Neural progenitor cell (in vitro differentiated cells): ENCODE results near the gene ERN1. TPM values are rescaled to one million over a fixed set of nuclear protein-coding genes. Genes with fewer than 3 reads are reported as not detected.
"Not testable (repeated sequence)": the region's sequence is repeated elsewhere in the genome, so short reads cannot be mapped to it uniquely, and the experiment has no call there.

ENCODE experiments used
- DNase-seq: peaks from one replicate; pipeline ENCODE4 v3.0.0-alpha.2; 2016; ENCODE audit warnings: low spot score
- H2AFZ ChIP-seq: fragments of 200-600 bp; sonication (generic); replicated peaks from 2 replicates; pipeline ENCODE4 v1.6.1; 2016; ENCODE audit warnings: antibody characterized with exemption
- H3F3A ChIP-seq: fragments of 200-600 bp; sonication (generic); 2 replicates; pipeline ENCODE4 v1.6.1; 2016; ENCODE audit warnings: antibody characterized with exemption, low read depth
- H3K27ac ChIP-seq: fragments of 200-600 bp; sonication (generic); 2 replicates; pipeline ENCODE4 v1.5.1; 2016; ENCODE audit warnings: mild to moderate bottlenecking
- H3K27me3 ChIP-seq: fragments of 200-600 bp; sonication (generic); 2 replicates; pipeline ENCODE4 v1.6.1; 2016; ENCODE audit warnings: mild to moderate bottlenecking, moderate library complexity
- H3K36me3 ChIP-seq: fragments of 200-600 bp; sonication (generic); 2 replicates; pipeline ENCODE4 v1.5.1; 2016
- H3K4me1 ChIP-seq: fragments of 200-600 bp; sonication (generic); 2 replicates; pipeline ENCODE4 v1.6.1; 2016; ENCODE audit warnings: mixed run types
- H3K4me2 ChIP-seq: fragments of 200-600 bp; sonication (generic); 2 replicates; pipeline ENCODE4 v1.6.1; 2016
- H3K4me3 ChIP-seq: fragments of 200-600 bp; sonication (generic); 2 replicates; pipeline ENCODE4 v1.5.1; 2016
- H3K79me2 ChIP-seq: fragments of 200-600 bp; sonication (generic); 2 replicates; pipeline ENCODE4 v1.6.1; 2016; ENCODE audit warnings: low read depth
- H3K9ac ChIP-seq: fragments of 200-600 bp; sonication (generic); 2 replicates; pipeline ENCODE4 v1.6.1; 2016
- H3K9me3 ChIP-seq: fragments of 200-600 bp; sonication (generic); 2 replicates; pipeline ENCODE4 v1.5.1; 2016; ENCODE audit warnings: low read depth
- H4K20me1 ChIP-seq: fragments of 200-600 bp; sonication (generic); 2 replicates; pipeline ENCODE4 v1.6.1; 2016; ENCODE audit warnings: low read depth
- H3K27ac Mint-ChIP-seq: 3 replicates; pipeline ENCODE4 v1.8.0; 2021; ENCODE audit warnings: mixed read lengths
- H3K27me3 Mint-ChIP-seq: 2 replicates; pipeline ENCODE4 v1.8.0; 2022; ENCODE audit warnings: low read depth, mild to moderate bottlenecking, inconsistent platforms, moderate library complexity, mixed read lengths; ENCODE audit not compliant: insufficient read depth
- H3K36me3 Mint-ChIP-seq: 3 replicates; pipeline ENCODE4 v1.8.0; 2021; ENCODE audit warnings: mixed read lengths
- H3K4me1 Mint-ChIP-seq: 3 replicates; pipeline ENCODE4 v1.8.0; 2021; ENCODE audit warnings: mixed read lengths
- H3K4me3 Mint-ChIP-seq: 3 replicates; pipeline ENCODE4 v1.8.0; 2021; ENCODE audit warnings: mild to moderate bottlenecking, moderate library complexity, mixed read lengths
- H3K9me3 Mint-ChIP-seq: 3 replicates; pipeline ENCODE4 v1.8.0; 2020; ENCODE audit warnings: mixed read lengths
- CTCF ChIP-seq: fragments of 200-600 bp; sonication (generic); IDR thresholded peaks from 2 replicates; pipeline ENCODE4 v1.5.1; 2017; ENCODE audit warnings: antibody characterized with exemption, mild to moderate bottlenecking
- EZH2 ChIP-seq: fragments of 200-600 bp; sonication (generic); IDR thresholded peaks from 2 replicates; pipeline ENCODE4 v1.6.1; 2017; ENCODE audit warnings: antibody characterized with exemption, mild to moderate bottlenecking, moderate library complexity
- EZH2phosphoT487 ChIP-seq: fragments of 200-600 bp; sonication (generic); IDR thresholded peaks from 2 replicates; pipeline ENCODE4 v1.6.1; 2017; ENCODE audit warnings: antibody characterized with exemption
- total RNA-seq: library from RNA; depleted of rRNA; stranded (reverse); fragments of >200 nt; gene quantifications from 2 replicates; pipeline ENCODE4 v1.2.3, GENCODE V29; 2015; ENCODE audit warnings: low replicate concordance

Gene ERN1
- total RNA-seq, 1 donor from 2014 or later, result 2.4 TPM

GRCh38 chr17:64170286-64170685 is 40.3 kb upstream of the ERN1 start:
- no peak for TF ChIP-seq EZH2
- TF ChIP-seq CTCF, result no peak
- no peak for TF ChIP-seq EZH2phosphoT487
- DNase-seq, result no peak
- Histone ChIP-seq H4K20me1 (no peaks in the 10 kb centered on the region), H3K9me3 (no peaks in the 10 kb centered on the region), H3K79me2 (no peaks in the 10 kb centered on the region), H3K4me1 (no peaks in the 10 kb centered on the region), H3K27ac (no peak overlapping the region), H3K4me2 (no peak overlapping the region), H3K9ac (no peak overlapping the region), H2AFZ (no peak overlapping the region), H3K4me3 (no peak overlapping the region), H3F3A (no peaks in the 10 kb centered on the region), H3K36me3 (no peaks in the 10 kb centered on the region), H3K27me3 (no peaks in the 10 kb centered on the region)
- peaks cover 22% of the 10 kb centered on the region for H3K36me3 Mint-ChIP-seq
- no peak overlapping the region for H3K4me3 Mint-ChIP-seq
- no peak overlapping the region for H3K27ac Mint-ChIP-seq
- H3K27me3 Mint-ChIP-seq, result peaks cover 2% of the 10 kb centered on the region
- H3K9me3 Mint-ChIP-seq, result no peaks in the 10 kb centered on the region
- H3K4me1 Mint-ChIP-seq, result no peaks in the 10 kb centered on the region

- H3K4me2 ChIP-seq, H2AFZ ChIP-seq, H3K36me3 ChIP-seq, H3K79me2 ChIP-seq, H3K9me3 Mint-ChIP-seq, H3K9ac ChIP-seq, H3K27me3 Mint-ChIP-seq, H3K9me3 ChIP-seq, H3F3A ChIP-seq, H3K27me3 ChIP-seq, DNase-seq, H3K27ac ChIP-seq, H3K4me1 Mint-ChIP-seq, H3K4me3 ChIP-seq, H3K27ac Mint-ChIP-seq, H3K4me1 ChIP-seq, H3K4me3 Mint-ChIP-seq, H4K20me1 ChIP-seq: not testable (repeated sequence)
- H3K36me3 Mint-ChIP-seq, result peaks cover 17% of the 10 kb centered on the region
These were observed 37.7 kb upstream of the ERN1 start for GRCh38 chr17:64167666-64168065.

- Histone ChIP-seq H3K27ac (no peak overlapping the region), H3K27me3 (no peaks in the 10 kb centered on the region), H3F3A (no peaks in the 10 kb centered on the region), H3K9ac (no peak overlapping the region), H3K4me1 (no peaks in the 10 kb centered on the region), H3K4me2 (no peak overlapping the region), H3K4me3 (no peak overlapping the region), H2AFZ (no peak overlapping the region), H3K79me2 (no peaks in the 10 kb centered on the region), H3K9me3 (no peaks in the 10 kb centered on the region), H4K20me1 (no peaks in the 10 kb centered on the region), H3K36me3 (no peaks in the 10 kb centered on the region)
- Mint-ChIP-seq H3K27ac (peak overlapping the region; percentile 50), H3K27me3 (peaks cover 5% of the 10 kb centered on the region), H3K4me3 (no peak overlapping the region), H3K36me3 (peaks cover 13% of the 10 kb centered on the region), H3K9me3 (no peaks in the 10 kb centered on the region), H3K4me1 (no peaks in the 10 kb centered on the region)
- no peak for DNase-seq
- TF ChIP-seq CTCF (no peak), EZH2phosphoT487 (no peak), EZH2 (no peak)
These were observed 36.9 kb upstream of the ERN1 start for GRCh38 chr17:64166876-64167275.

GRCh38 chr17:64165347-64165746 is 35.4 kb upstream of the ERN1 start:
- Mint-ChIP-seq H3K27me3 (peaks cover 4% of the 10 kb centered on the region), H3K9me3 (no peaks in the 10 kb centered on the region), H3K4me3 (no peak overlapping the region), H3K4me1 (no peaks in the 10 kb centered on the region), H3K36me3 (peaks cover 6% of the 10 kb centered on the region), H3K27ac (peak overlapping the region; percentile 69)
- H2AFZ ChIP-seq, result no peak overlapping the region
- H3K27ac ChIP-seq, result no peak overlapping the region
- no peak overlapping the region for H3K4me3 ChIP-seq
- H3K4me2 ChIP-seq, result no peak overlapping the region
- H3K79me2 ChIP-seq, result no peaks in the 10 kb centered on the region
- TF ChIP-seq EZH2phosphoT487 (no peak), CTCF (no peak), EZH2 (no peak)
- H4K20me1 ChIP-seq, result no peaks in the 10 kb centered on the region
- DNase-seq, result no peak
- H3K4me1 ChIP-seq, result peaks cover 5% of the 10 kb centered on the region
- no peaks in the 10 kb centered on the region for H3K36me3 ChIP-seq
- H3K9ac ChIP-seq, result no peak overlapping the region
- no peaks in the 10 kb centered on the region for H3K27me3 ChIP-seq
- no peaks in the 10 kb centered on the region for H3F3A ChIP-seq
- no peaks in the 10 kb centered on the region for H3K9me3 ChIP-seq
